ENCODE measurements around the gene GGNBP2. TPM values are rescaled to one million over a fixed set of nuclear protein-coding genes. Genes with fewer than 3 reads are reported as not detected.

Gene GGNBP2
- total and polyA plus RNA-seq, 2 of the 8 experiments (the other 6 are each of a cell fraction or from before 2014, with no cell fraction given) = 29.2 to 35.8 TPM

DNA sequence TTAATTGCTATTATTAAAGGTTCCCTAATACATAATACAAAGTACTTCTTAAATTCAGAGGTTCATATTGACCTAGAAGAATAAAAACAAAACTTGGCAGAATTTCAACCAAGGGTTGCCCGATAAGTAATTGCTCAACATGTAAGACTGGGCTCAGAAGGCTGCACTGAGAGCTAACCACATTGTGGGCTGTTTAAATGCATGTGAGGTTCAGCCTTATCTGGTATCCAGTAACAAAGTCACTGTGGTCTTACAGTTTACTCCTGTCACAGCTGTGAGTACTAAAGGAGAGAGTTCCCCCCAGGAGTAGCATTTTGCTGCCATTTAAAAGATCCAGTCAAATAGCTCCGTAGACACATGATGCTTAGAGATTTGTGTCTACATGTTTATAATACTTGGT is 45.4 kb downstream of the GGNBP2 start (continued):
- TF ChIP-seq, protein P1, sequence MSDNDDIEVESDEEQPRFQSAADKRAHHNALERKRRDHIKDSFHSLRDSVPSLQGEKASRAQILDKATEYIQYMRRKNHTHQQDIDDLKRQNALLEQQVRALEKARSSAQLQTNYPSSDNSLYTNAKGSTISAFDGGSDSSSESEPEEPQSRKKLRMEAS (IDR thresholded peaks at IDR 0.05) = no peak
- TF ChIP-seq CHD1 (IDR thresholded peaks at IDR 0.05; ENCODE audit: low read depth, low read length) = no peak
- TF ChIP-seq GABPA (IDR thresholded peaks at IDR 0.05; ENCODE audit: borderline replicate concordance, insufficient read depth, low read length) = no peak
- TF ChIP-seq, protein P2, sequence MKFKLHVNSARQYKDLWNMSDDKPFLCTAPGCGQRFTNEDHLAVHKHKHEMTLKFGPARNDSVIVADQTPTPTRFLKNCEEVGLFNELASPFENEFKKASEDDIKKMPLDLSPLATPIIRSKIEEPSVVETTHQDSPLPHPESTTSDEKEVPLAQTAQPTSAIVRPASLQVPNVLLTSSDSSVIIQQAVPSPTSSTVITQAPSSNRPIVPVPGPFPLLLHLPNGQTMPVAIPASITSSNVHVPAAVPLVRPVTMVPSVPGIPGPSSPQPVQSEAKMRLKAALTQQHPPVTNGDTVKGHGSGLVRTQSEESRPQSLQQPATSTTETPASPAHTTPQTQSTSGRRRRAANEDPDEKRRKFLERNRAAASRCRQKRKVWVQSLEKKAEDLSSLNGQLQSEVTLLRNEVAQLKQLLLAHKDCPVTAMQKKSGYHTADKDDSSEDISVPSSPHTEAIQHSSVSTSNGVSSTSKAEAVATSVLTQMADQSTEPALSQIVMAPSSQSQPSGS (IDR thresholded peaks at IDR 0.05; ENCODE audit: low read length) = no peak
